Stimulated activated naive CD4-positive, alpha-beta T cell (primary cell): ENCODE data around the gene TRPT1.
"Not testable (repeated sequence)": the region's sequence is repeated elsewhere in the genome, so short reads cannot be mapped to it uniquely, and the experiment has no call there.

Experiments
- DNase-seq, 6 experiments: peaks; one replicate each; lab custom pipeline; 2025; lab: John Stamatoyannopoulos, UW

Gene TRPT1

DNA sequence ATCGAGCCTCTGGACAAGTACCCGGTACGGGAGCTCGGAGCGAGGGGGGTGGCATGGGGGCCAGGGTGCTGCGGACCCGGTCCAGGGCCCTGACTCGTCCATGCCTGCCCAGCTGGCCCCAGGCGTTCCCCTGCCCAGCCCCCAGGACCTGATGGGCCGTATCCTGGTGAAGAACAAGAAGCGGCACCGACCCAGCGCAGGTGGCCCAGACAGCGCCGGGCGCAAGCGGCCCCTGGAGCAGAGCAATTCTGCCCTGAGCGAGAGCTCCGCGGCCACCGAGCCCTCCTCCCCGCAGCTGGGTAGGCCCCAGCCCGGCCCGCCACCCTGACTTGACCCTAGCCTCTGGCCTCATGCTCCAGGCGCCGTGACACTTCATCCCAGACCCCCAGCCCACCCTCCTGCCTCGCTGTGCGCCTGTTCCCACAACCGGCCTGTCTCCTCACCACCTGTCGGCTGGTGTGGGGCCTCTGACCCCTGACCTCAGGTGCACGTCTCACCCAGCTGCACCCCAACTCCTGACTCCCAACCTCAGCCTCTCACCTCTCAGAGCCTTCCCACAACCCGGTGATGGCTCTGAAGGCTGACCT lies 33.1 kb upstream of the TRPT1 start:
- DNase-seq, result no peak

DNA sequence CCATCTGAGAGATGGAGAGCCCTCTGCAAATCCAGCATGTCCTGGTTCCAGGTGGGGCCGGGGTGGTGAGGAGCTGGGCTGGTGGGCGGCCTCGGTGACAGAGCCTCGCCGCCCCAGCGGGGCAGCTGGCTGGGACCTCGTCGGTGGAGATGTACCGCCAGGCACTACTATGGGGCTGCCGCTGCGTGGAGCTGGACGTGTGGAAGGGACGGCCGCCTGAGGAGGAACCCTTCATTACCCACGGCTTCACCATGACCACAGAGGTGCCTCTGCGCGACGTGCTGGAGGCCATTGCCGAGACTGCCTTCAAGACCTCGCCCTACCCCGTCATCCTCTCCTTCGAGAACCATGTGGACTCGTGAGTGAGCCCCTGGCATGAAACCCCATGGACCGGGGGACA lies 32.4 kb upstream of the TRPT1 start:
- no peak for DNase-seq

DNA sequence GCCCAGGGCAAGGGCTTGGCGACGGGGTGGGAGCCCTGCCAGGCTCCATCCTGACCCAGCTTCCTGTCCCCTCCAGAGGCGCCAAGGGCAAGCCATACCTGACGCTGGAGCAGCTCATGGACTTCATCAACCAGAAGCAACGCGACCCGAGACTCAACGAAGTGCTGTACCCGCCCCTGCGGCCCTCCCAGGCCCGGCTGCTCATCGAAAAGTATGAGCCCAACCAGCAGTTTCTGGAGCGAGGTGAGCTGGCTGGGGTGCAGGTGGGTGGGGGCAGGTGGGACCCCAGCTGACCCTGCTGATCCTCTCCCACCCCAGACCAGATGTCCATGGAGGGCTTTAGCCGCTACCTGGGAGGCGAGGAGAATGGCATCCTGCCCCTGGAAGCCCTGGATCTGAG lies 30.3 kb upstream of the TRPT1 start:
- DNase-seq, result no peak

- DNase-seq, result no peak
These were observed 29.4 kb upstream of the TRPT1 start for GRCh38 chr11:64255135-64256128.

- DNase-seq, result no peak
These were observed 28.3 kb upstream of the TRPT1 start for GRCh38 chr11:64254326-64254725.

DNA sequence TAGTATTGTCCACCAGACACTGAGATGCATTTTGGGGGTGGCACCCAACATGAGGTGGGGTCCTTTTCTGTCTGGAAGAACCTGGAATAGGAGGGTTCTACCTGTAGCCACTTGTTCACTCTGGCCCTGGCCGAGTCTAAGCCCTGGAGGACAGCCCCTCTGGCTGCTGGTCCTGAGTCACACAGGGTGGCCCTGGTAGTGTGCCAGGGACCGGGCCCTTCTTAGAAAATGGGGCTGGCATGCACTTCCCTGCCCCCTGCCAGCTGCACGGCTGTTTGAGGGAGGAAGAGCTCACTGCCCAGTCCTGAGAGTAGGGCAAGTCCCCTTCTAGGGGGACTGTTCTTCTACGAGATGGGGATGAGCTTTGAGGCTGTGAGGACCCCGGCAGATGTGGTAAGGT lies 27.5 kb upstream of the TRPT1 start:
- DNase-seq, result no peak

- DNase-seq, result no peak
These were observed 27.1 kb upstream of the TRPT1 start for GRCh38 chr11:64253043-64253442.

GRCh38 chr11:64252003-64252872 lies 26.3 kb upstream of the TRPT1 start:
- no peak for DNase-seq

DNA sequence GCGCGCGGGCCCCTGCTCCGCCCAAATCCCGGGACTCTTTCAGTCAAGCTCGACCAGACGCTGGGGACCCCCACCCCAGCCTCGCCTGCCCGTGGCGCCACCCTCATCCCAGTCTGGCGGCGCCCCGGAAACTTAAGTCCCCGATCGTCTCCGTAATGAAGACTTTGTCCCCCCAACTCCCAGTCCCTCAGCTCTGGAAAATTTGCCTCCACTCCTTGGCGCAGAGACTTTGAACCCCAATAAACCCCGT lies 25.7 kb upstream of the TRPT1 start:
- DNase-seq, result no peak

GRCh38 chr11:64251016-64251752 lies 25.2 kb upstream of the TRPT1 start, which contains the start of gene PLCB3:
TSS of gene PLCB3 (plus strand) at chr11:64251530. CDS start at chr11:64251650, 120 bp downstream.
- DNase-seq, result peak; percentile 19 to 74 (median 51)

DNA sequence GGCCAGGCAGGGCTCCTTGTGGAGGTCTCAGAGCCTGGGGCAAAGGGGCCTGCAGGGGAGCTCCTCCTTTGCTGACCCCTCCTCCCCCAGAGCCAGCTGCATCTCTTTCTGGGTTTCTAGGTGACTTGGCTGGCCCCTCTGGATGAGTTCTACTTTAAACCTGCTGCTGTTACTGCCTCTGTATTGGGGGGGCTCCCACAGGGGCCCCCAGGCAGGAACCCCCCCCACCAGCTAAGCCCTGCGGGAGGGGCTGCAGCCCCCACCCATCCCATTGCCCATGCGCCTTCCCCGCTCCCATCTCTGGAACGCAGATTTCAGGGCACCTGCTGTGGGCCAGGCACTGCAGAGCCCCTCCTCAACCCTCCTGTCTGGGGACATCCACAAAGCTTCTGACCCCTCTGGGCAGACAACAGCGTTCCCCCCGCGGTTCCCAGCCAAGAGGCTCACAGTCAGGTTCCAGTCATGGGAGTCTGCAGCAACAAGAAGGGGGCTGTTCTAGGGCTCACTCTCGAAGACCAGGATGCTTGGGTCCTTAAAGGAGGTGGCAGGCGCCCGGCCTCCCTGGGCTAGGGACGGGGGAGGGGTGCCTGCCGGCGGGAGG lies 24.5 kb upstream of the TRPT1 start:
- DNase-seq, result no peak

DNA sequence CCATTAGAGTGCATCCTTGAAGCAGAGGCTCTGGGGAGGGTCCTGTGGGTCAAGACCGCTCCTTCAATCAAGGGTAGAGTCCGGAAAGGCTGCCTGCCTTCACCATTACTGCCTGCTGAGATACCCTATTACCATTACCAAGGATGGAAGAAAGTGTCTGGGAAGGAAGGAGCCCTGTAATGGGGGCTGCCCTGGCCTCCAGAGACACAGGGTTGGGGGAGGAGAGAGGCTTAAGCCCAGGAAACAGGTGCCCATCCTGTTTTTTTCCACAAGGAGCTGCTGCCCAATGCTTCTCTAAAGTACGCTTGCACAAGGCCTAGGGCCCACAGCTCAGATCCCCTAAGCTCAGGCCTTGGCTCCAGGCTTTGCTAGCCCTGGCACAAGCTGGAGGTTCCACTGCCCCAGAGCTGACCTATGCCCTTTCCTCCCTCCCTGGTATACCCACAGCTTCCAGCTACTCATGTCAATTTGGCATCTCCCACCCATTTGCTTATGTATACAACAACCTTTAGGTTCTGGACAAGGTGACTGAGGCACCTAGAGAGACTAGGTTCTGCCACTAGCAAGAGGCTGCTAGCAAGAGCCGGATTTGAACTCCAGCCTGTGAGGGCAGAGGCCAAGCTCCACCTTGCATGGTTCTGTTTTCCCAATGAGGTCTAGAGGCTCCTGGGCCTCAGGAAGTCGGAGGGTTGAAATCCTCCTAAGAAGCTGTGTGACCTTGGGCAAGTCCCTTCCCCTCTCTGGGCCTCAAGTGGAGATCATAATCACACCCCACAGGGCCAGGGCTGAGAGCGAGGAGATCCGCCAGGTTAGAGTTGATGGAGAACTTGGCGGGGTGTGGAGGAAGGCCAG lies 23.8 kb upstream of the TRPT1 start:
- DNase-seq, result no peak

- no peak for DNase-seq
These were observed 23.1 kb upstream of the TRPT1 start for GRCh38 chr11:64249038-64249437.

- DNase-seq, result no peak
These were observed 22.6 kb upstream of the TRPT1 start for GRCh38 chr11:64248578-64248977.

DNA sequence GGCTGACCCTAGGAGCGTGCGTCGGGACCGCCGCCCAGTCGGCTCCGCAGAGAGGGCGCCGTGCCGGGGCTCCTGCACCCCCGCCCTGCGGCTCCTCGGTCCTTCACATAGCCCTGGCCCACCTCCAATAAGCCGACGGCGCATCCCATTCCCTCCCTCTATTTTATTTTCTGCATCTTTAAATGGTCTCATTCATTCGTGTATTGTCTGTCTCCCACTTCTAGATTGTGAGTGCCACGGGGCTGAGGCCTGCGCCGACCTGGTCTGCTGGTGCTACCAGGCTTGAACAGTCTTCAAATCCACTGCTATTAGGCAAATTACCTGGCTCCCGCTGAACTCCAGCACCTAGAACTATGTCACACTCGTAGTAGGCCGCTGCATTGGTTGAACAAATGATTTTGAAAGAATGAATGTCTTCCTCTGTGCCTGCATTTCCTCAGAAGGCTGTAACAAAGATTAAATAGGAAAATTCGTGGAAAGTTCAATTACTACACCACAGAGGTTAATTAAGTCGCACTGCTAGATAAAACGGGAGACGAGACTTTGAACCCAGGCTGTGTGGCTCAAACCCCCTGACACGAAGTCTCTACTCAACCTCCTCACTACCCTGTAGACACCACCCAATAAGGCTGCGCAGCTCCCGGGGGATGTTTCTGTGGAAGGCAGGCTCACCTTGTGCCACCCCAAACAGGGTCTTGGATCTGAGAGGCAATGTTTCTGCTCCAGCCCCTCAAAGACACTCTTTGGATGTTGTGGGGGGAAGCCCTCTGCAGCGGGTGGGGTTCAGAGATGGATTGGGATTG lies 21.9 kb upstream of the TRPT1 start:
- no peak for DNase-seq

DNA sequence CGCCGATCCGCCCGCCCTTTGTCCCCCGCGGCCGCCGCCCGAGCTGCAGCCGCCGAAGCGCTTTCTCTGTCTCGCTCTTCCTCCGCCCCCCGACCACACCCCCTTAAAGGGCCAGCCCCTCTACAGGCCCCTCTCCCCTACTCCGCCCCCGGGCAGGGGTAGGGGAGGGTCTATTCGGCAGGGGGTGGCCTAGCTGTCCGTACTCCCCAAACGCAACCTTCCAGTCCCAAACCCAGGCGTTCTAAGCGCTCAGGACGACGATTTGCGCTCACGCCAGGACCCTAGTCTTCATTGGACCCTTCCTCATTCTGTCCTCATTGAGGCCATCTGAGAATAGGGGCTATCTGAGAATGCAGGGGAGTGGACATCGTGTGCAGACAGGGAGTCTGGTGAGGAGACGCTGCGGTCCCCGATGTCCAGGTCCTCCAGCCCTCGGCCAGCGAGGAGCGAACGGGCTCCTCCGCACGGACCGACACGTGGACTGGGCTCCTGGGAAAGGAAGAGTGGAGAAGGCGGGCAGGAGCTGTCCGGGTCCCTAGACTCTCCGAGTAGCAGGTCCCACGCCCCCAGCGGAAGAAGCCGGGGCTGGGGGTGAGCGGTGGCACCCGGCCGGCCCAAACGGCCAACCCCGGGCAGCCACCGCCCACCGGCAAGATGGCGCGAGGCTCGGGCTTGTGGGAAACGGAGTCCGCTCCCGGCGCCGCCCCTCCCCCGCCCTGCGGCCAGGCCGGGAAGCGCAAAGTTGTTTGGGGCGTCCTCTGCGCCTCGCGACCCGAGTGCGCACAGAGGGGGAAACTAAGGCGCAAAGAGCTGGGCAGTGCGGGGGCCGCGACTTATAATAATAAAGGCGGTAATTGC lies 21.1 kb upstream of the TRPT1 start, which contains the start of gene PPP1R14B:
TSS of gene PPP1R14B (minus strand) at position 73 of the 858 bp plus-strand sequence. CDS start 270 bp downstream, outside the sequence.
- peak; percentile 48 to 75 (median 63) for DNase-seq

GRCh38 chr11:64246621-64246870 lies 20.6 kb upstream of the TRPT1 start:
- DNase-seq, result not testable (repeated sequence)

DNA sequence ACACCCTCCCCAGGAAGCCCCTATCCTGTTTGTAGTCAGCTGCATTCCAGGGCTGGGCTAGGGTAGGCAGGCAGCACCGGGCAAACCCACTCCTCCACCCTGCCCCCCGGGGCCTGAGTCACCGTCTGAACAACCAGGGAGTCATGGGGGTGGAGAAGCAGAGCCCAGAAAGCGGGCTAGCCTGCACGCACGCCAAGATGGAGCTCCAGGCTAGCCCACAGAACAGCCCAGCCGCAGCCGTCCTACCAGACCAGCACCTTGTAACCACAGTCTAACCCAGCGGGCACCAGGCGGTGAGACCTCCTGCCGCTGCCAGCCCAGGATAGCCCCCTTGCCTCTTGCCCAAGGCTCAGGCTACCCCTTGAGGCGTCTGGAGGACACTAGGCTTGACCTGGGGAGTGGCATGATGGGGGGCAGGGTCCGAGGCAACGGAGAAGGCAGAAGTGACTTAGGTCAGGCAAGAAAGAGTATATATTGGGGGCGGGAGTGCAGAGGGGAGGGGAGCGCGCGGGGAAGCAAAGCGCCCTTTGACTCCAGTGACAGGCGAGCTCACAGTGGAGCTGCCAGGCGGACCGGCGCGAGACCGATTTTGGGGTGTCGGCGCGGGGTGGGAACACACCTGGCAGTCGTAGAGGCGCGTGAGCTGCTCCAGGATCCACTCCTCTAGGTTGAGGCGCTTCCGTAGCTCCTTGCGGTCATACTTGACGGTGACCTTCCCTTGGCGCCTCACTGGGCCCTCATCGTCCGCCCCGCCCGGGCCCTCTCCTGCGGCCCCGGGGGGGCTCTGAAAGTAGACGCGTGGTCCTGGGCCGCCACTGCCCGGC lies 20.0 kb upstream of the TRPT1 start:
- peak in 3 of 6 experiments; percentile 35 to 58 (median 37) for DNase-seq
